HEK293 (cell line): ENCODE data around the gene C8A.

Source experiments
- CTCF ChIA-PET: fragments of 350-600 bp; formaldehyde crosslinking; extraction: SDS; loops from one replicate; lab custom pipeline; 2021; ENCODE audit warnings: antibody characterized with exemption; lab: Yijun Ruan, JAX
- POLR2A ChIA-PET: fragments of 300-600 bp; formaldehyde crosslinking; extraction: SDS; loops from one replicate; lab custom pipeline; 2020; ENCODE audit warnings: antibody characterized with exemption, inconsistent platforms; lab: Yijun Ruan, JAX
- H3K27ac ChIP-seq: fragments of 200-500 bp; sonication (Bioruptor generic); 2 replicates; pipeline ENCODE4 v1.5.1; 2014; ENCODE audit warnings: low read depth, low read length, control low read depth, inconsistent platforms; ENCODE audit errors: extremely low read depth
- H3K36me3 ChIP-seq, 2 experiments: fragments of 200-500 bp in 1 of 2; sonication (Bioruptor generic) in 1 of 2; 1 replicate in 1 of 2; 2 replicates in 1 of 2; pipeline ENCODE4 v1.5.1; 2014 to 2017; ENCODE audit warnings: inconsistent platforms in 2 of 2, low read length in 2 of 2; ENCODE audit not compliant: control insufficient read depth in 2 of 2, insufficient read depth in 1 of 2
- H3K4me1 ChIP-seq: fragments of 200-500 bp; sonication (Bioruptor generic); 2 replicates; pipeline ENCODE4 v1.5.1; 2014; ENCODE audit warnings: mild to moderate bottlenecking, low read length, inconsistent platforms; ENCODE audit not compliant: control insufficient read depth, insufficient read depth
- H3K4me3 ChIP-seq: 2 replicates; pipeline ENCODE4 v1.5.1; 2011; ENCODE audit warnings: low read depth, mild to moderate bottlenecking, control low read depth, low read length, moderate library complexity
- H3K9me3 ChIP-seq: fragments of 200-500 bp; sonication (Bioruptor generic); 2 replicates; pipeline ENCODE4 v1.5.1; 2014; ENCODE audit warnings: low read depth, low read length, inconsistent platforms; ENCODE audit not compliant: control insufficient read depth, insufficient read depth
- CTCF ChIP-seq: fragments of 450-650 bp; formaldehyde crosslinking; IDR thresholded peaks from 2 replicates; pipeline ENCODE4 v1.5.1; 2016; ENCODE audit warnings: missing biosample characterization, missing genetic modification characterization
- KLF16 ChIP-seq: fragments of 450-650 bp; formaldehyde crosslinking; IDR thresholded peaks from 2 replicates; pipeline ENCODE4 v1.5.1; 2017; ENCODE audit warnings: missing biosample characterization, missing genetic modification characterization
- PRDM2 ChIP-seq: fragments of 450-650 bp; formaldehyde crosslinking; IDR thresholded peaks from 2 replicates; pipeline ENCODE4 v1.5.1; 2016; ENCODE audit warnings: missing biosample characterization, missing genetic modification characterization, borderline replicate concordance
- PRDM6 ChIP-seq: fragments of 450-650 bp; formaldehyde crosslinking; IDR thresholded peaks from 2 replicates; pipeline ENCODE4 v1.5.1; 2017; ENCODE audit warnings: missing biosample characterization, missing genetic modification characterization
- REPIN1 ChIP-seq: fragments of 450-650 bp; formaldehyde crosslinking; IDR thresholded peaks from 2 replicates; pipeline ENCODE4 v1.5.1; 2017; ENCODE audit warnings: missing biosample characterization, missing genetic modification characterization, low read depth
- ZFP3 ChIP-seq: fragments of 450-650 bp; formaldehyde crosslinking; IDR thresholded peaks from 2 replicates; pipeline ENCODE4 v1.5.1; 2016; ENCODE audit warnings: low read depth, missing biosample characterization, missing genetic modification characterization
- ZNF112 ChIP-seq: fragments of 450-650 bp; formaldehyde crosslinking; IDR thresholded peaks from 2 replicates; pipeline ENCODE4 v1.5.0; 2017; ENCODE audit warnings: missing biosample characterization, missing genetic modification characterization
- ZNF157 ChIP-seq: fragments of 450-650 bp; formaldehyde crosslinking; IDR thresholded peaks from 2 replicates; pipeline ENCODE4 v1.5.1; 2016; ENCODE audit warnings: missing biosample characterization, missing genetic modification characterization
- ZNF211 ChIP-seq: fragments of 450-650 bp; formaldehyde crosslinking; IDR thresholded peaks from 2 replicates; pipeline ENCODE4 v1.5.1; 2016; ENCODE audit warnings: low read depth, missing biosample characterization, missing genetic modification characterization
- ZNF239 ChIP-seq: fragments of 450-650 bp; formaldehyde crosslinking; IDR thresholded peaks from 2 replicates; pipeline ENCODE4 v1.5.1; 2016; ENCODE audit warnings: missing biosample characterization, missing genetic modification characterization
- ZNF324 ChIP-seq: fragments of 450-650 bp; formaldehyde crosslinking; IDR thresholded peaks from 2 replicates; pipeline ENCODE4 v1.5.1; 2016; ENCODE audit warnings: missing biosample characterization, missing genetic modification characterization
- ZNF404 ChIP-seq: fragments of 450-650 bp; formaldehyde crosslinking; IDR thresholded peaks from 2 replicates; pipeline ENCODE4 v1.5.1; 2017; ENCODE audit warnings: missing biosample characterization, missing genetic modification characterization
- ZNF549 ChIP-seq: fragments of 450-650 bp; IDR thresholded peaks from 2 replicates; pipeline ENCODE4 v1.5.1; 2018; ENCODE audit warnings: missing biosample characterization, missing genetic modification characterization, mild to moderate bottlenecking, inconsistent platforms, moderate library complexity
- ZNF785 ChIP-seq: fragments of 450-650 bp; formaldehyde crosslinking; IDR thresholded peaks from 2 replicates; pipeline ENCODE4 v1.5.1; 2016; ENCODE audit warnings: missing biosample characterization, missing genetic modification characterization
- TF ChIP-seq, protein P1 (sequence below): fragments of 450-650 bp; formaldehyde crosslinking; IDR thresholded peaks from 2 replicates; pipeline ENCODE4; 2016; ENCODE audit warnings: missing biosample characterization, missing genetic modification characterization
- TF ChIP-seq, protein P2 (sequence below): fragments of 450-650 bp; formaldehyde crosslinking; IDR thresholded peaks from 2 replicates; pipeline ENCODE4 v1.5.1; 2016; ENCODE audit warnings: missing biosample characterization, missing genetic modification characterization

Gene C8A

GRCh38 chr1:56834137-56834900 lies 20.3 kb upstream of the C8A start (continued):
- no peak for TF ChIP-seq REPIN1 (tag by site-specific recombination)
- TF ChIP-seq PRDM6, result no peak
- TF ChIP-seq, protein P1, sequence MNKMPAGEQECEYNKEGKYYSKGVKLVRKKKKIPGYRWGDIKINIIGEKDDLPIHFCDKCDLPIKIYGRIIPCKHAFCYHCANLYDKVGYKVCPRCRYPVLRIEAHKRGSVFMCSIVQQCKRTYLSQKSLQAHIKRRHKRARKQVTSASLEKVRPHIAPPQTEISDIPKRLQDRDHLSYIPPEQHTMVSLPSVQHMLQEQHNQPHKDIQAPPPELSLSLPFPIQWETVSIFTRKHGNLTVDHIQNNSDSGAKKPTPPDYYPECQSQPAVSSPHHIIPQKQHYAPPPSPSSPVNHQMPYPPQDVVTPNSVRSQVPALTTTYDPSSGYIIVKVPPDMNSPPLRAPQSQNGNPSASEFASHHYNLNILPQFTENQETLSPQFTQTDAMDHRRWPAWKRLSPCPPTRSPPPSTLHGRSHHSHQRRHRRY, result no peak
- TF ChIP-seq PRDM2, result no peak
- TF ChIP-seq, protein P2, sequence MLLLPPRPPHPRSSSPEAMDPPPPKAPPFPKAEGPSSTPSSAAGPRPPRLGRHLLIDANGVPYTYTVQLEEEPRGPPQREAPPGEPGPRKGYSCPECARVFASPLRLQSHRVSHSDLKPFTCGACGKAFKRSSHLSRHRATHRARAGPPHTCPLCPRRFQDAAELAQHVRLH, result no peak
- TF ChIP-seq ZNF785 (tag by site-specific recombination), result no peak
- no peak for TF ChIP-seq ZNF211 (tag by site-specific recombination)
- TF ChIP-seq CTCF (tag by site-specific recombination), result no peak
- TF ChIP-seq ZFP3, result no peak
- no peak for TF ChIP-seq ZNF404 (tag by site-specific recombination)
- no peak for TF ChIP-seq ZNF157 (tag by site-specific recombination)
- no peak for TF ChIP-seq ZNF239 (tag by site-specific recombination)
- TF ChIP-seq, all 188 proteins: peak for 0

DNA sequence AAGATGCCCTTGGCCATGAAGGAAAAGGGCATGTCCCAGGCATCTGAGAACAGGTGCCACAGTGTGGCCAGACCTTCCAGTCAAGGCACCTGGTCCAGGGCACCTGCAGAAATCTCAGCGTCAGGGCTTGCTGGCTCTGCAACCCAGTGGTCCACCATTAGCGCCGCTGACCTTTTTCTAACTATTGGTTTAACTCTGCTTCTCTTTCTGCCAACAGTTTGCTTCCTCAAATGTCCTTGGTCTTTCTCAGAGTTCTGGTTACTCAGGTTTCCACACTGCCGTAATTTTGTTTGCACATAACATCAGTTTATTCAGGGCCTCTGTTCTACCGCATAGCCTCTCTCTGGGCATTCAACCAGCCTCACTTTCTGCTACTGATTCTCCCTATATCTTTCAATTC lies 18.9 kb upstream of the C8A start:
- TF ChIP-seq ZNF549 (no peak), ZNF324 (tag by site-specific recombination) (no peak), ZNF112 (no peak), KLF16 (tag by site-specific recombination) (no peak)
- no peak overlapping the region for H3K27ac ChIP-seq
- ChIA-PET POLR2A (no interaction called here), CTCF (interaction anchor here (0.7 kb wide), 2 partner anchors 133 to 1329 kb away, joined by 3 to 4 read pairs; no protein-coding TSS in a partner anchor)
- H3K4me3 ChIP-seq, result no peak overlapping the region
- no peaks in the 10 kb centered on the region for H3K36me3 ChIP-seq
- no peaks in the 10 kb centered on the region for H3K4me1 ChIP-seq
- H3K9me3 ChIP-seq, result no peaks in the 10 kb centered on the region; the same call in 1 of the 2 replicates
